HG03025 (cell line): ENCODE results near the gene SMARCA2.

Experiments used
- ATAC-seq: cut with Tn5 transposase; IDR thresholded peaks from one replicate; pipeline ENCODE4 v1.9.1; 2021; ENCODE audit warnings: mild to moderate bottlenecking, moderate library complexity; ENCODE audit not compliant: unreplicated experiment, low FRiP score

SMARCA2 gene

GRCh38 chr9:2163231-2163885, 148.2 kb downstream of the SMARCA2 start:
- ATAC-seq: no peak

GRCh38 chr9:2164268-2164667, 149.1 kb downstream of the SMARCA2 start:
- ATAC-seq: no peak

- no peak for ATAC-seq
These were observed 151.1 kb downstream of the SMARCA2 start for GRCh38 chr9:2166203-2166602.

- ATAC-seq: no peak
These were observed 153.9 kb downstream of the SMARCA2 start for GRCh38 chr9:2169035-2169434.

- ATAC-seq: no peak
These were observed 155.6 kb downstream of the SMARCA2 start for GRCh38 chr9:2170722-2171121.

- no peak for ATAC-seq
These were observed 158.0 kb downstream of the SMARCA2 start for GRCh38 chr9:2173170-2173569.

GRCh38 chr9:2173861-2174260, 158.7 kb downstream of the SMARCA2 start:
- no peak for ATAC-seq

GRCh38 chr9:2174306-2174705, 159.2 kb downstream of the SMARCA2 start:
- ATAC-seq: no peak

GRCh38 chr9:2174911-2175310, 159.8 kb downstream of the SMARCA2 start:
- no peak for ATAC-seq

- ATAC-seq: no peak
These were observed 162.0 kb downstream of the SMARCA2 start for GRCh38 chr9:2177121-2177520.

- no peak for ATAC-seq
These were observed 163.0 kb downstream of the SMARCA2 start for GRCh38 chr9:2178034-2178734.

- no peak for ATAC-seq
These were observed 164.4 kb downstream of the SMARCA2 start for GRCh38 chr9:2179567-2179966.

- ATAC-seq: no peak
These were observed 165.0 kb downstream of the SMARCA2 start for GRCh38 chr9:2180154-2180553.

GRCh38 chr9:2180704-2181103, 165.6 kb downstream of the SMARCA2 start:
- ATAC-seq: no peak

- ATAC-seq: no peak
These were observed 166.6 kb downstream of the SMARCA2 start for GRCh38 chr9:2181792-2182191.

GRCh38 chr9:2190939-2191608, 175.9 kb downstream of the SMARCA2 start:
- ATAC-seq: no peak

- ATAC-seq: no peak
These were observed 176.4 kb downstream of the SMARCA2 start for GRCh38 chr9:2191609-2191972.

- no peak for ATAC-seq
These were observed 177.3 kb downstream of the SMARCA2 start for GRCh38 chr9:2192356-2192979.

GRCh38 chr9:2193552-2193951, 178.4 kb downstream of the SMARCA2 start:
- no peak for ATAC-seq

- ATAC-seq: no peak
These were observed 180.1 kb downstream of the SMARCA2 start for GRCh38 chr9:2195211-2195610.

- ATAC-seq: no peak
These were observed 181.6 kb downstream of the SMARCA2 start for GRCh38 chr9:2196757-2197156.
